GM12874 (cell line): ENCODE measurements around the gene METTL23.

Experiments
- TF ChIP-seq, protein P1 (sequence below): IDR thresholded peaks from 2 replicates; pipeline ENCODE4 v1.5.1; 2011; ENCODE audit warnings: low read depth, mild to moderate bottlenecking, control low read depth, low read length, moderate library complexity; ENCODE audit not compliant: insufficient read depth

Gene METTL23

DNA sequence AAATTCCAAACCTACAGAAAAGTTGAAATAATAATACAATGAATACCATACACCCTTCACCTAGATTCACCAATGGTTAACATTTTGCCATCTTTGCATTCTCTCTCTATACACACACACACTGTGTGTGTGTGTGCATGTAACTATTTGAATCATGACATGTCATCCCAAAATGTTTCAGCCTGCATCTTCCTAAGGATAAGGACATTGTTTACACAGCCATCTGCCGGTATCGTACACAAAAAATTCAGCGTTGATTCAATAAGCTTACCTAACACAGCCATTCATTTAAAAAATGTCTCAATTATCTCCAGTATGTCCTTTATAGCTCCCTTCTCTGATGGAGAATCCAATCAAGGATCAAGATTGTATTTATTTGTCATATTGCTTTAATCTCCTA is 19.8 kb upstream of the METTL23 start:
- TF ChIP-seq, protein P1, sequence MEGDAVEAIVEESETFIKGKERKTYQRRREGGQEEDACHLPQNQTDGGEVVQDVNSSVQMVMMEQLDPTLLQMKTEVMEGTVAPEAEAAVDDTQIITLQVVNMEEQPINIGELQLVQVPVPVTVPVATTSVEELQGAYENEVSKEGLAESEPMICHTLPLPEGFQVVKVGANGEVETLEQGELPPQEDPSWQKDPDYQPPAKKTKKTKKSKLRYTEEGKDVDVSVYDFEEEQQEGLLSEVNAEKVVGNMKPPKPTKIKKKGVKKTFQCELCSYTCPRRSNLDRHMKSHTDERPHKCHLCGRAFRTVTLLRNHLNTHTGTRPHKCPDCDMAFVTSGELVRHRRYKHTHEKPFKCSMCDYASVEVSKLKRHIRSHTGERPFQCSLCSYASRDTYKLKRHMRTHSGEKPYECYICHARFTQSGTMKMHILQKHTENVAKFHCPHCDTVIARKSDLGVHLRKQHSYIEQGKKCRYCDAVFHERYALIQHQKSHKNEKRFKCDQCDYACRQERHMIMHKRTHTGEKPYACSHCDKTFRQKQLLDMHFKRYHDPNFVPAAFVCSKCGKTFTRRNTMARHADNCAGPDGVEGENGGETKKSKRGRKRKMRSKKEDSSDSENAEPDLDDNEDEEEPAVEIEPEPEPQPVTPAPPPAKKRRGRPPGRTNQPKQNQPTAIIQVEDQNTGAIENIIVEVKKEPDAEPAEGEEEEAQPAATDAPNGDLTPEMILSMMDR: no peak

DNA sequence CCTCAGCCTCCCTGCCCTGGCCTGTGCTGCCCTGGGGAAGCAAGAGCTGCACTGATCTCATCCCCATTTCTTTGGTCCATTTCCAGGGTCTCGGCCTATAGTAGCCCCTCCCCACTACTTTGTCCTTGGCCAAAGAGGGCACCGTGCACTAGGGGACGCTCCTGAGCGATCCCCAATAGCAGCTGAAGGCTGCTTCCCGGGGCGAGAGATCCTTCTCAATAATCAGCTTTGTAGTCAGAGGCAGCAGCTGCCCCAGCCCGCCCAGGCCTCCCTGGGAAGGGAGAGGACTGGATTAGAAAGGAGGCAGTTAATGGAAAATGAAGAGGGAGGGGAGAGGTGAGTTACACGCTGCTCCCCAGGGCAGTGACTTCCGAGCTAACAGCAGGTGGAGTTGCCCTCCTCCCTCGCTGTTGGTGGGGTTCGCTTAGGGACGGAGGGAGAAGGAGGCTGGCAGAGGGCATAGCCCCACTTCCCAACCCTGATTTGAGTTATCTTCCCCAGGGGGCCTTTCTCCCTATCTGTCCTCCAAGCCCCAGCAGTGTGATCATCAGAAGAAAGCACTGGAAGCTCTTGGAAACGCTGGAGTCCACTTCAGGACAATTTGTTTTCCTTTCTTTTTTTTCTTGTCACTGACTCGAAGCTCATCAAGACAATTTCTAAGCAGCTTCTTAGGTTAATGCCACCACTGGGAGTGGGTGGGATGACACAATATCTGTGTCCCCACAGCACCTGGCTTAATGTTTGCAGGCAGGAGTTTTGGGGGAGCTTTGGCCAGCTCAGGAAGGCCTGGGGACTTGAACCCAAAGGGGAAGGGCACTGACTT is 18.4 kb upstream of the METTL23 start:
- TF ChIP-seq, protein P1: 0 out of 2 replicates have a peak, but pooled peaks have one; percentile 11

DNA sequence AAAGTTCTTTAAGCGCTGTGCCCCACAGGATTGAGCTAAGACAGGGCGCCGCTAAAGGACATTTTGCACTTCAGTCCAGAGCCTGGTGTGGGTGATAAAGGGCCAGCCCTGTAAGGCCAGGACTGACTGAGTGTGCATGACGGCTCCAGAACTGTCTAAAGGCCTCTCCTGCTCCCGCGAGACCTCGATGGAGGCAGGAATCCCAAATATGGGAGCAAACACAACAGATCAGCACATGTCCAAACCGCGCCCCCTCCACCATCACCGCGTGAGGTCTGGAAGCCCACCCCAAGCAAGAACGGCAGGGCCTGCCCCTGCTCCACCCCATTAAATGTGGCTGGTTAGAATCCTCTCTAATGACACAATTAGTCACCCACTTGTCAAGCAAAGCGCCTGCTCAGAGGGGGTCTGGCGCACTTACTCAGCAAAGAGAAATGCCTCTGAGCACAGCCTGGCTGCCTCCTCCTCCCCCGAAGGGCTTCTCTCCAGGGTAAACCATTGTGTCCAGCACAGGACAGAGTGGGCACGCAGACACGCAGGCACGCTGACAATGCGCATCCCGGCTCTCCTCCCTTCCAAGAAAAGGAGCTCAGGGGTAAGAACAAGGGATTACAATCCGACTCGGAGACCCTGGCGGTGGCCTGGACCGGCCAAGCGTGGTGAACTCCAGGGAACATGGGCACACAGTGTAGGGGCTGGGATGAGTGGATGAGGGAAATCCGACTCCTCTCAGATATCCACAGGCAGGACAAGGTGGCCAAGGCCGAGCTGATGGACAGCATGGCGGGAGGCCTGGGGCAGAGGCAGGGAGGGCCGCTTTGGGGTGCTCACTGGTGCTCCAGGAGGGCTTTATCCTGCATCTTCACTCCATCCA is 17.3 kb upstream of the METTL23 start:
- TF ChIP-seq, protein P1: no peak

DNA sequence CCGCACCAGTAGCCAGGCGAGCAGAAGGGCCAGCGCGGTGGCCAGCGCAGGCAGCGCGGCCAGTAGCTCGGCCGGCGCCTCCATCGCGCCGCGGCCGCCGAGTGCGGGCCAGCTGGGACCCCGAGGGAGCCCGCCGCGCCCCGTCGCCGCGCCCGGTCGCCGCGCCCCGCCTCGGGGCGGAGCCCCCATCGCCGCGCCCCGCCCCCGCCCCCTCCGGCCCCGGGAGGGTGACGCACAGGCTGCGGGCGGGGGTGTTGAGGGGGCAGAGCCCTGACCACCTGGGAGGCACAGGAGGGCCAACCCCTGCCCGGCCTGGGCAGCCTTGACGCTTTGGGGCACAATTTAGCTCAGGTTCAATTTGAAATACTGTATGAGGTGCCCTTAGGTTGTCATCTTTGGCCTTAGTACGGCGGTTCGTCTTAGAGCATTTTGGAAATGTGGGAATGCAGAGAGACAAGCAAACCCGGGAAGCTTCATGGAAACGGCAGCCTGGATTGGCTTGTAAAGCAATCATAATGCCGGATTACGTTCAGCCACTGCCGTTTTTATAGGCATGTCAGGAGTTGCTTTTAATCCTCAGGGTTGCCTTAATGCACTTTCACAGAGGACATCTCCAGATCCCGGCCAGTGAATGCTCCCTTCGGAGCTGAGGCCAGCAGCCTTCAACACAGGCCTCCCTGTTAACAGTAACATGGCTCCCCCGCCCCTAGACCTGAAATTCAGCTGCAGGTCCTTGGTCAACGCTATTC is 15.6 kb upstream of the METTL23 start, which contains the start of gene MXRA7:
Gene MXRA7 (minus strand): TSS at position 103 of the 749 bp plus-strand sequence. CDS start 19 bp downstream, at position 84.
- TF ChIP-seq, protein P1: no peak

DNA sequence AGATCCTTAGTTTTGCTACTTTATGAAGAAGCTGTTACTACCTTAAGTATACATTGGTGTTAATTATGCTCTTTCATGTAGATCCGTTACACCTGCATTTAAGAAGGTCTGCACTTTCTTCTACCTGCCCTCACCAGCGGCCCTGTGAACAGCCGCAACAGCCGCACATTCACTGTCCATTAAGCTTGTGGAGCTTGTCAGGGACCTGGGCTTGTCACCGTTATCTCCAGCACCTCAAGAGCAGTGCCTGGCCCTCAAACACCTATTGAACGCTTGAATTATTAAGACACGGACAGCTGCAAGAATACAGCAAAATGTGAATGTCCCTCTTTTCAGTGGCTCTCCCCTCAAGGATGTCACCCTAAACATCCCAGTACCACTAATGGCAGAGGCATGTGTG is 12.9 kb upstream of the METTL23 start:
- TF ChIP-seq, protein P1: no peak

DNA sequence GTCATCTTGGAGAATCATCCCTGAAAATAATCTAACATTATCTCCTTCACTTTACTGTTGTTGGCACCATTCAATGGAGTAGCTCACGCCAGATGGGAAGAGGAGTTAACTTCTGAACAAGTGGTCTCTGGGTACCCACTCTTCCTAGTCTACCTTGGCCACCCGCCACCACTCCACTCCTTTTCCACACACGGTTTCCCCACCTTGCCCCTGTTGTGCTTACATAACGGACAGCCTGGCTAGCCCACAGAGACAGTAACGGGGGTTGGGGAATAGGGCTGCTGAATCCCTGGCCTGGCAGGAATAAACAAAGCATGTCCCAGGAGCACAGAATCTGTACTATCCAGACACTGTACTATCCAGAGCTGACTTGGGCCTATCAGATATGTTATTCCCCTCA is 12.3 kb upstream of the METTL23 start:
- TF ChIP-seq, protein P1: no peak

DNA sequence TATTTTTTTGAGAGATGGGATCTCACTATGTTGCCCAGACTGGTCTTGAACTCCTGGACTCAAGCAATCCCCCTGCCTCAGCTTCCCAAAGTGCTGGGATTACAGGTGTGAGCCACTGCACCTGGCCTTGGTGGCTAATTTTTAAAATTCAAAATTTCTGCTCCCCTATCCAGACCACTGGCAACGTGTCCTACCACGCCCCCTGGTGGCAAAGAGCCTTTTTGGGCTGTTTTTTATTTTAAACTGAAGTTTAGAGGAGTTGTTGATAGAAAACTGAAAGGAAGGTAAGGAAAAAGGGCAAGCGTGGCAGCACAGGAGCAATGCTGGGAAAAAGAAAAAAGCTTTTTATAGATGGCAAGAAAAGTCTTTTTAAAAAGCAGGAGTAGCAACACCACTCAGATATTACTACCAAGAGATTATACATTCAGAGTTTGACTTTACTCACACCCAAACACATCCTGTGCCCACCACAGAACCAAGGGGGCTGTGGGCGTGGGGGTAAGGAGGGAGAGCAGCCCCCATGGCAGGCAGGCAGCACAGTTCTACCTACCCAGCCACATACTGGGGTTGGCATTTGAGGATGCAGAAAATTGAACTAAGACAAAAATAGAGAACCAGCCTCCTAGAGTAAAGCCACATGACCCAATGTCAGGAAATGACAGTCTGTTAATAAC is 11.7 kb upstream of the METTL23 start:
- TF ChIP-seq, protein P1: peak; percentile 66
